ENCODE measurements around the gene BMPR1A.
A peak's percentile ranks its signal among the peaks of the same experiment; 100 is the strongest.

Gene BMPR1A

DNA sequence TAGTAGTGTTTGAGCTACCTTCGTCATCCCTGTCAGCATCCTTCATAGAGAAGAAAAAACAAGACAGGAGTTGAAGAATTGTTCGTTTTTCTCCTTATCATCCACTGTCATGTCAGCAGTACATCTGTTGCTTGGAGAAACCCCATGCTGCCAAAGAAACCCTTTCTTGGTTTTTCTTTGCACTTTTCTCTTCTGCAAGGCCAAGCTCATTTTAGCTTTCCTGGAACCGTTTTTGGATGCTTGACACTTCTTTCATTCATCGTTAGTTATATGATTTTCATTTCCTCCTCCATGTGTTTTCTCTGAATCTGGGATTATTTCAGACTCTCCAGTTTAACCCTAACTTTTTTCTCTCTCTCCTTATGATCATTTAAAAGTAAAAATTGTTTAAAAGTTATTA is 142.1 kb downstream of the BMPR1A start:
- Histone ChIP-seq H3K9me2 (replicated peaks; ENCODE audit: low read depth, low read length) (no peaks in the 10 kb centered on the region), H3K4me2 (ENCODE audit: low read depth, low read length, poor library complexity, severe bottlenecking) (no peak overlapping the region), H2AFZ (ENCODE audit: low read length) (no peak overlapping the region), H3K9me3 (ENCODE audit: insufficient read depth, low read depth, low read length) (no peaks in the 10 kb centered on the region), H3K79me2 (ENCODE audit: insufficient read depth, low read length) (no peaks in the 10 kb centered on the region), H3K4me1 (ENCODE audit: insufficient read depth, low read length, poor library complexity, severe bottlenecking) (no peaks in the 10 kb centered on the region), H4K20me1 (ENCODE audit: insufficient read depth, low read length, poor library complexity, severe bottlenecking) (no peaks in the 10 kb centered on the region), H3F3A (ENCODE audit: low read depth) (no peaks in the 10 kb centered on the region), H3K36me3 (ENCODE audit: insufficient read depth, low read length) (no peaks in the 10 kb centered on the region), H3K9ac (ENCODE audit: low read depth, low read length, poor library complexity, severe bottlenecking) (no peak overlapping the region), H3K4me3 (ENCODE audit: low read length, poor library complexity, severe bottlenecking) (no peak overlapping the region), H3K27me3 (ENCODE audit: insufficient read depth, low read length, poor library complexity, severe bottlenecking) (no peaks in the 10 kb centered on the region)
- TF ChIP-seq EZH2phosphoT487 (IDR thresholded peaks at IDR 0.05; ENCODE audit: borderline replicate concordance): no peak
- TF ChIP-seq, protein P1, sequence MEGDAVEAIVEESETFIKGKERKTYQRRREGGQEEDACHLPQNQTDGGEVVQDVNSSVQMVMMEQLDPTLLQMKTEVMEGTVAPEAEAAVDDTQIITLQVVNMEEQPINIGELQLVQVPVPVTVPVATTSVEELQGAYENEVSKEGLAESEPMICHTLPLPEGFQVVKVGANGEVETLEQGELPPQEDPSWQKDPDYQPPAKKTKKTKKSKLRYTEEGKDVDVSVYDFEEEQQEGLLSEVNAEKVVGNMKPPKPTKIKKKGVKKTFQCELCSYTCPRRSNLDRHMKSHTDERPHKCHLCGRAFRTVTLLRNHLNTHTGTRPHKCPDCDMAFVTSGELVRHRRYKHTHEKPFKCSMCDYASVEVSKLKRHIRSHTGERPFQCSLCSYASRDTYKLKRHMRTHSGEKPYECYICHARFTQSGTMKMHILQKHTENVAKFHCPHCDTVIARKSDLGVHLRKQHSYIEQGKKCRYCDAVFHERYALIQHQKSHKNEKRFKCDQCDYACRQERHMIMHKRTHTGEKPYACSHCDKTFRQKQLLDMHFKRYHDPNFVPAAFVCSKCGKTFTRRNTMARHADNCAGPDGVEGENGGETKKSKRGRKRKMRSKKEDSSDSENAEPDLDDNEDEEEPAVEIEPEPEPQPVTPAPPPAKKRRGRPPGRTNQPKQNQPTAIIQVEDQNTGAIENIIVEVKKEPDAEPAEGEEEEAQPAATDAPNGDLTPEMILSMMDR (conservative IDR thresholded peaks at IDR 0.05; ENCODE audit: low read length): no peak

DNA sequence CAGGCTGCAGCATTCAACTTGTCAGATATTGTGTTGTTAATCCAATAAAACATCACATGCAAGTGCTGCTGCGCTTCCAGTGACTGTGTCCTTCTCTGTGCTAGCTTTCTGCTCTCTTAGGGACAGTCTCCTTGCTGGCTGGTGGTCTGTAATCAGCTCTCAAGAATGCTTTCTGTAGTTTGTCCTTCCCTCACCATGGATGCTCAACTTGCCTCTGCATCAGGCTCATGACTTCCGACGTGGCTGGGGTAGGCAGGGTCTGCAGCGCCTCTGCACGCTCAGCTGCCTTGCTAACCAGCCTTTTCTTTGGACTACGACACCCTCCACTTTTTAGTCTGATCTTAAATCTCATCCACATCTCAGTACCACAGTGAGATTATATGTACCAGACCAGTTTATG is 142.7 kb downstream of the BMPR1A start:
- Histone ChIP-seq H4K20me1 (ENCODE audit: insufficient read depth, low read length, poor library complexity, severe bottlenecking) (no peaks in the 10 kb centered on the region), H3K27me3 (ENCODE audit: insufficient read depth, low read length, poor library complexity, severe bottlenecking) (no peaks in the 10 kb centered on the region), H3K79me2 (ENCODE audit: insufficient read depth, low read length) (no peaks in the 10 kb centered on the region), H2AFZ (ENCODE audit: low read length) (0 out of 2 replicates have a peak overlapping the region, but pooled peaks have one; percentile 1), H3K9me3 (ENCODE audit: insufficient read depth, low read depth, low read length) (no peaks in the 10 kb centered on the region), H3K4me1 (ENCODE audit: insufficient read depth, low read length, poor library complexity, severe bottlenecking) (no peaks in the 10 kb centered on the region), H3K36me3 (ENCODE audit: insufficient read depth, low read length) (no peaks in the 10 kb centered on the region), H3K4me3 (ENCODE audit: low read length, poor library complexity, severe bottlenecking) (no peak overlapping the region), H3K9ac (ENCODE audit: low read depth, low read length, poor library complexity, severe bottlenecking) (no peak overlapping the region), H3K9me2 (replicated peaks; ENCODE audit: low read depth, low read length) (no peaks in the 10 kb centered on the region), H3F3A (ENCODE audit: low read depth) (no peaks in the 10 kb centered on the region), H3K4me2 (ENCODE audit: low read depth, low read length, poor library complexity, severe bottlenecking) (no peak overlapping the region)
- TF ChIP-seq, protein P1 (conservative IDR thresholded peaks at IDR 0.05; ENCODE audit: low read length): no peak
- no peak for TF ChIP-seq EZH2phosphoT487 (IDR thresholded peaks at IDR 0.05; ENCODE audit: borderline replicate concordance)

- Histone ChIP-seq H3K79me2 (ENCODE audit: insufficient read depth, low read length) (no peaks in the 10 kb centered on the region), H3K4me3 (ENCODE audit: low read length, poor library complexity, severe bottlenecking) (no peak overlapping the region), H3K27me3 (ENCODE audit: insufficient read depth, low read length, poor library complexity, severe bottlenecking) (no peaks in the 10 kb centered on the region), H4K20me1 (ENCODE audit: insufficient read depth, low read length, poor library complexity, severe bottlenecking) (no peaks in the 10 kb centered on the region), H3K36me3 (ENCODE audit: insufficient read depth, low read length) (no peaks in the 10 kb centered on the region), H3K9me3 (ENCODE audit: insufficient read depth, low read depth, low read length) (no peaks in the 10 kb centered on the region), H2AFZ (ENCODE audit: low read length) (0 out of 2 replicates have a peak overlapping the region, but pooled peaks have one; percentile 1), H3K4me2 (ENCODE audit: low read depth, low read length, poor library complexity, severe bottlenecking) (no peak overlapping the region), H3K9ac (ENCODE audit: low read depth, low read length, poor library complexity, severe bottlenecking) (no peak overlapping the region), H3K9me2 (replicated peaks; ENCODE audit: low read depth, low read length) (no peaks in the 10 kb centered on the region), H3K4me1 (ENCODE audit: insufficient read depth, low read length, poor library complexity, severe bottlenecking) (no peaks in the 10 kb centered on the region), H3F3A (ENCODE audit: low read depth) (no peaks in the 10 kb centered on the region)
- TF ChIP-seq EZH2phosphoT487 (IDR thresholded peaks at IDR 0.05; ENCODE audit: borderline replicate concordance): no peak
- TF ChIP-seq, protein P1 (conservative IDR thresholded peaks at IDR 0.05; ENCODE audit: low read length): peak; percentile 82
Measured at GRCh38 chr10:86899670-86900276, 143.4 kb downstream of the BMPR1A start.

All from Loucy (cell line).